Panc1 (cell line): ENCODE data around the gene EEF1AKMT3.

Experiments
- POLR2AphosphoS5 ChIP-seq: IDR thresholded peaks from 2 replicates; pipeline ENCODE4 v1.6.1; 2012; ENCODE audit warnings: mild to moderate bottlenecking, low read depth, low read length, moderate library complexity
- TF ChIP-seq, protein P1 (sequence below): fragments of 450-650 bp; IDR thresholded peaks from 2 replicates; pipeline ENCODE4 v1.5.1; 2017; ENCODE audit warnings: mild to moderate bottlenecking

DNA sequence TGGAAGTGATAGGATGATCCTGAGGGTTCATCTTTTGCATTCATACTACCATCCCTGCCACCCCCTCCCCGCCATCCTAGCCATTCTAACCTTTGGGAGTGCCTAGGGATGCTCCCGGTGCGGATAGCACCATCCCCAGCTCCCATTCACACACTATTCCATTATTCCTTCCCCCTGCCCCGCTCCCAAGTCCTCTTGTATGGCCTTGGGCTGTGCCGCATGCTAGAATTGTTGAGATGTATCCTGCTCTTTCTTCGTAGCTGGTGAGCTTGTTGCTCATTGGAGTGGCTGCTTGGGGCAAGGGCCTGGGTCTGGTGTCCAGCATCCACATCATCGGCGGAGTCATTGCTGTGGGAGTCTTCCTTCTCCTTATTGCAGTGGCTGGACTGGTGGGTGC is 26.9 kb upstream of the EEF1AKMT3 start:
- TF ChIP-seq, protein P1, sequence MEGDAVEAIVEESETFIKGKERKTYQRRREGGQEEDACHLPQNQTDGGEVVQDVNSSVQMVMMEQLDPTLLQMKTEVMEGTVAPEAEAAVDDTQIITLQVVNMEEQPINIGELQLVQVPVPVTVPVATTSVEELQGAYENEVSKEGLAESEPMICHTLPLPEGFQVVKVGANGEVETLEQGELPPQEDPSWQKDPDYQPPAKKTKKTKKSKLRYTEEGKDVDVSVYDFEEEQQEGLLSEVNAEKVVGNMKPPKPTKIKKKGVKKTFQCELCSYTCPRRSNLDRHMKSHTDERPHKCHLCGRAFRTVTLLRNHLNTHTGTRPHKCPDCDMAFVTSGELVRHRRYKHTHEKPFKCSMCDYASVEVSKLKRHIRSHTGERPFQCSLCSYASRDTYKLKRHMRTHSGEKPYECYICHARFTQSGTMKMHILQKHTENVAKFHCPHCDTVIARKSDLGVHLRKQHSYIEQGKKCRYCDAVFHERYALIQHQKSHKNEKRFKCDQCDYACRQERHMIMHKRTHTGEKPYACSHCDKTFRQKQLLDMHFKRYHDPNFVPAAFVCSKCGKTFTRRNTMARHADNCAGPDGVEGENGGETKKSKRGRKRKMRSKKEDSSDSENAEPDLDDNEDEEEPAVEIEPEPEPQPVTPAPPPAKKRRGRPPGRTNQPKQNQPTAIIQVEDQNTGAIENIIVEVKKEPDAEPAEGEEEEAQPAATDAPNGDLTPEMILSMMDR: no peak
- TF ChIP-seq POLR2AphosphoS5: peak; percentile 76
